ENCODE measurements around the gene MUC4.
"Not testable (repeated sequence)": the region's sequence is repeated elsewhere in the genome, so short reads cannot be mapped to it uniquely, and the experiment has no call there.

- TF ChIP-seq TAF1 (IDR thresholded peaks at IDR 0.05; ENCODE audit: borderline replicate concordance, low read depth, low read length); ZBTB33 (IDR thresholded peaks at IDR 0.05; ENCODE audit: borderline replicate concordance, low read depth); RCOR1 (IDR thresholded peaks at IDR 0.05; ENCODE audit: low read length); CTCF (IDR thresholded peaks at IDR 0.05); USF2 (IDR thresholded peaks at IDR 0.05; ENCODE audit: borderline replicate concordance, low read depth, low read length); MEF2A (IDR thresholded peaks at IDR 0.05; ENCODE audit: borderline replicate concordance, low read depth): not testable (repeated sequence)
Observed at GRCh38 chr3:195713150-195713549, 98.6 kb downstream of the MUC4 start.
